HG03039 (cell line): ENCODE measurements around the gene IMMP1L.
"Not testable (repeated sequence)": the region's sequence is repeated elsewhere in the genome, so short reads cannot be mapped to it uniquely, and the experiment has no call there.

Experiments
- ATAC-seq: cut with Tn5 transposase; IDR thresholded peaks from one replicate; pipeline ENCODE4 v1.9.1; 2021; ENCODE audit warnings: mild to moderate bottlenecking, moderate library complexity; ENCODE audit not compliant: unreplicated experiment

Gene IMMP1L

GRCh38 chr11:31509429-31510345 is at the start of gene IMMP1L, which contains the start of gene ELP4:
Gene IMMP1L, minus strand, starts transcription at chr11:31509622. Its CDS starts 46,346 bp downstream, at chr11:31463276.
Gene ELP4, plus strand, starts transcription at chr11:31509767. Its CDS starts 18 bp downstream, at chr11:31509785.
- ATAC-seq = peak; percentile 100

DNA sequence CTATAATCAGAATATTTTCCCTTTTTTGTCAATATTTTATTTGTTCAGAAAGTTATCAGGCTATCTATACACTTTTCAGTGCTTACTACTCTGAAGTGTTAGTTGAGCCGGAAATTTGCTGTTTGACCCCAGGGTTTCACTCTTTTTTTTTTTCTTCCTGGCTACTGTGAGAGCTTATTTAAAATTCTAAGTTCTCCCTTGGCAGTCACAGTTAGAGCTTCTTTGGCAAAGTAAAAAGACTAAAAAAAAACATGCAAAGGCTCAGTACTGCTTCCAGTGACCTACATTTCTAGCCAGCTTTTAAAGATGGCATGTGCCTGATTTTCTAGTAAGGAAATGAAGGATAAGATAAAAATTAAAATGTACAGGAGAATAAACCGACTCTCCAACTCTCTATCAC is 48.6 kb upstream of the IMMP1L start:
- ATAC-seq = no peak

DNA sequence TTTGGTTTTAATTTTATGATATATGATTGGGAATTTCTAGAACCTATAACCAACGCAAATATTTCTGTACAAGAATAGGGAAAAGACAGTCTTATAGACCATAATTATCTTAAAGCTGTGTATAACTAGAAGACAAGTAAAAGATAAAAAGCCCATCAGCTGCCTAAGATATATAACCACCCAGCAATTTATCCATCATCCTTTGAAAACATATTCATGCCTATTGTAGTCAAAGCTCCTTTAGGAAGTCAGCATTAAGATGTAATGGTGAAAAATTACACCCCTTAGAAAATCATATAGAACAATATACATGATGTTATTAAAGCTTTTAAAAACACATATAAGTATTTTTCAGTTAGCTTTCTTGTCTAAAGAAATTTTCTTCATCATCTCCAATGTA is 46.5 kb upstream of the IMMP1L start:
- ATAC-seq = no peak

DNA sequence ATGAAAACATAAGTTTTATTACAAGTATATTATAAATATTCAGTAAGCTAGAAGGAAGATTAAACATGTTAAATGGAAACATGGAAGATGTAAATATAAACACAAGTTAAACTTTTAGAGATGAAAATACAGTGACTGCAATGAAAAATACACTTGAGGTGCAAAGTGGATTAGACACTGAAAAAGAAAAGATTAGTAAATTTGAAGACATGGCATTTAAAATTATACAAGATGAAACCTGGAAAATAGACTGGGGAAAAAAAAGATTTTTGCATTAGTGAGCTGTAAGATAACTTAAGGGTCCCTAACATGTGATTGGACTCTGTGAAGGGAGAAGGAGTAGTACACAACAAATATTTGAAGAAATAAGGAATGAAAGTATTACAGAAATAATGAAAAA is 33.4 kb upstream of the IMMP1L start:
- ATAC-seq = no peak

- no peak for ATAC-seq
Measured at GRCh38 chr11:31535479-31535878, 26.1 kb upstream of the IMMP1L start.

DNA sequence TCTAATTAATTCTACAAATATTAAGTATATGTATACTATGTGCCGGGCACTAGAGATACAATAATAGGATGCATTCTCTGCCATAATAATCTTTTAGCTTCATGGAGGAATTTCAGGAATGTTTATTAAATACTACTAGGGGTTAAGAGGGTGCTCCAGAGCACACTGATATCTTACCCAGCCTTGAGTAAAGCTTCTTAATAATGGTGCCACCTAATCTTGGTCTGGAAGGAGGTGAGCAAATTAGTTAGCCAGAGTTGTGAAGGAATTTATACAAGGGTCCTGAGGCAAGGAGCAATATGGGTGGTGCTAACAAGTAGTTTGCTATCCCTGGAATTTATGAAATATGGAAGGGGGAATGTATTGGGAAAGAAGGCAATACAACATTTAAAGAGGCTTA is 21.9 kb upstream of the IMMP1L start:
- ATAC-seq = no peak

DNA sequence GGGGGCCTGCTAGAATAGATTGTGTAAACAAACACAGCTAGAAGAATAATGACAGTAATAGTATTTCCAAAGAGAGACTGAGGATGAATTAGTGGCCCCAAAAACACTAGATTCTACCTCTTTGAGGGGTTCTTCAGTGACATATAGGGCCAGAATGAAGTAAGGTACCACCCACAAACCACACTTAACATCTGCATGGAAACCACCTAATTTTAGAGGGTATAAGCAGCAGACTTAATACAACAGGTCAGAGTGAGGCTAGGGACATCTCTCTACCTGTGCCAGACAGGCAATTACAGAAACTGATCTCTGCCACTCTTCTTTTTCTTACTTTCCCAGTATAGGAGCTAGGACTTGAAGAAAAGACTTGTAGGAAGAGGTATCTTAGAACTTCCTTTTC is 20.3 kb upstream of the IMMP1L start:
- no peak for ATAC-seq

DNA sequence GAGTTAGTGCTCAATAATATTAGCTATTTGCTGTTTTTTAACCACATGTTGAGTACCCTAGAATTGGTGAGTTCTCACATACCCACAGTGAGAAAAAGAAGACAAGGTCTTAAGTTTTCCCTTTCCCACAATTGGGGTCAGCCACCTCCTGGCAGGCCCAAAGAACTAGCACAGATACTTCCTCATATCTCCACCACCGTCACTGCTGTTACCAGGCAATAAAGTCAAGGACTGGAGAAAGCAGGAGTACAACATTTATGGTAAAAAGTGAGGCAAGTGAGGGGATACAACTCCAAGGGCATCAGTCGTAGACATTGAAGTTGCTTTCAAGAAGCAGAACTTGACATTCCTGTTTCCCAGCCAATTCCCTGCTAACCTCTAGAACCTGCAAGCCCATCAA is 19.8 kb upstream of the IMMP1L start:
- ATAC-seq = no peak

GRCh38 chr11:31521497-31522150 is 12.2 kb upstream of the IMMP1L start:
- ATAC-seq = no peak

DNA sequence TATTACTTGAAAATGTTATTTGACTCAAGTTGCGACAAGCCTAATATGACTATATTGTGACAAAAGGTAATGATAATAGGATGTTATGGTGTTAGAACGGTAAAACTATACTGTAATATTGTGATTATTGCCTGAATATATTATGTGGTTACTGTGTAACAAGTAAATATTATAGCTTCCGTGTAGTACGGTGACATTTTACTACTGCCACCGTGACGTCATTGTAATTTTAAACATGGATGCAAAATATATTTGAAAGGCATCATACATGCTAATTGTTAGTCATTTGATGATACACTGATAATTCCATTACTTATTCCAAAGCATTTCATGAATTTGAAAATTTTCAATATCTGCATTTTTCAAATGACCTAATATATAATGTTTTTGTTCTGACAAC is 2.7 kb upstream of the IMMP1L start:
- ATAC-seq = no peak

- ATAC-seq = no peak
Measured at GRCh38 chr11:31509051-31509428, 382 bp downstream of the IMMP1L start.

- no peak for ATAC-seq
Measured at GRCh38 chr11:31500560-31500959, 8.9 kb downstream of the IMMP1L start.

DNA sequence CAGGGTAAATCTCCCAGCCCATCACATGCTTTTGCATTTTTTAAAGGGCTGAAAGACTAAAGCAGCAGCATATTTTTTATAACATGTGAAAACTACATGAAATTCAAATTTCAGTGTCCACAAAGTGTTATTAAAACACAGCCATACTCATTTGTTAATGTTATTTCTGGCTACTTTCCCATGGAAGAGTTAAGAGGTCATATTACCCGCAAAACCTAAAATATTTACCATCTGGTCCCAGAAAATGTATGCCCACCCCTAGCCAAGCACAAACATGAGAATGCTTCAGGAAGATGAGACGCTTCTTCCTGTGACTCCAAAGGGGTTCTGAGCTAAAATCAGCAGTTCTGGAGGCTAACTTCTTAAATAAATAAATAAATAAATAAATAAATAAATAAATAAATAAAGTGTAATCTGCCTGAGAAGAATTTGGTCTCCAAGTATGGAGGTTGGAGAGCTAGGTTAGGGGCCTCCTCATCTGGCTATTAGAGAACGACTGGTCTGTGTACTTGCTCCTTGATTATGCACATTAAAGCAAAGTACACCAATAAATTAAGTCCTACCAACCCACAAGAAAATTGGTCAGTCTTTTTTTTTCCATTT is 9.7 kb downstream of the IMMP1L start:
- no peak for ATAC-seq

DNA sequence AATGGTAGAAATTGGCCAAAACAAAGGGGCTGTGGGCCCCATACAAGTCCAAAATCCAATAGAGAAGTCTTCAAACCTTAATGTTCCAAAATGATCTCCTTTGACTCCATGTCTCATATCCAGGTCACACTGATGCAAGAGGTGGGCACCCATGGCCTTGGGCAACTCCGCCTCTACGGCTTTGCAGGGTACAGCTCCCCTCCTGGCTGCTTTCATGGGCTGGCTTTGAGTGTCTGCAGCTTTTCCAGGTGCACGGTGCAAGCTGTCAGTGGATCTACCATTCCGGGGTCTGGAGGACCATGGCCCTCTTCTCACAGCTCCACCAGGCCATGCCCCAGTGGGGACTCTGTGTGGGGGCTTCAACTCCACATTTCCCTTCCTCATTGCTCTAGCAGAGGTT is 15.7 kb downstream of the IMMP1L start:
- ATAC-seq = not testable (repeated sequence)

DNA sequence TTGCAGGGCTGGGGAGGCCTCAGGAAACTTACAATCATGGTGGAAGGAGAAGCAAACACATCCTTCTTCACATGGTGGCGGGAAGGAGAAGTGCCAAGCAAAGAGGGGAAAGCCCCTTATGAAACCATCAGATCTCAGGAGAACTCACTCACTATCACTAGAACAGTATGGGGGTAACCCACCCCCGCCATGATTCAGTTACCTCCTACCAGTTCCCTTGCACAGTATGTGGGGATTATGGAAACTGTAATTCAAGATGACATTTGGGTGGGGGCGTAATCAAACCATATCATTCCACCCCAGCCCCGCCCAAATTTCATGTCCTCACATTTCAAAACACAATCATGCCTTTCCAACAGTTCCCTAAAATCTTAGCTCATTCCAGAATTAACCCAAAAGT is 16.2 kb downstream of the IMMP1L start:
- ATAC-seq = no peak

- ATAC-seq = no peak
Measured at GRCh38 chr11:31492320-31492913, 17.0 kb downstream of the IMMP1L start.

GRCh38 chr11:31487848-31488247 is 21.6 kb downstream of the IMMP1L start:
- no peak for ATAC-seq

GRCh38 chr11:31484497-31484896 is 24.9 kb downstream of the IMMP1L start:
- no peak for ATAC-seq

GRCh38 chr11:31480930-31481329 is 28.5 kb downstream of the IMMP1L start:
- ATAC-seq = no peak

GRCh38 chr11:31479066-31479465 is 30.4 kb downstream of the IMMP1L start:
- ATAC-seq = no peak

DNA sequence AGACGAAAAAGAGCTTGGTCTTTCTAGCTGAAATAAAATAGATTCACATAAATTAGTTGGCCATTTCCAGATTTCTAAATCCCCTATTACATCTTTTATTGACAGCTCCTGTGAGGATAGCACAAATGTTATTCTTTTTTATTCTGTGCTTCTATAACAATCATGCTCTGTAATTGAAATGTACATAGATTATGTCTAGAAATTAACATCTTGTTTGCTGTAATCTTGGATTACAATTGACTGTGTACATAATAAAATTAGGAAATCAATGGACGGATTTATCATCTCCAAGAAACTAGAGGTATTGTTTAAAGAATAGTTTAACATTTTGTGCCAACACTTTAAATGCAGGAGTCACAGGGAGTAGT is 31.2 kb downstream of the IMMP1L start:
- no peak for ATAC-seq
